SK-N-MC (cell line): Measurements from ENCODE around the gene LIMS2.

Experiments used
- EZH2 ChIP-seq: fragments of 200-600 bp; sonication (generic); IDR thresholded peaks from one replicate; pipeline ENCODE4 v1.6.1; 2017; ENCODE audit warnings: antibody characterized with exemption
- POLR2AphosphoS5 ChIP-seq: IDR thresholded peaks from 2 replicates; pipeline ENCODE4 v1.6.1; 2012; ENCODE audit warnings: mild to moderate bottlenecking, low read depth, low read length, borderline replicate concordance

- TF ChIP-seq POLR2AphosphoS5 (peak; percentile 39; the same call in 1 of the 2 replicates), EZH2 (no peak)
These were observed 26.2 kb downstream of the LIMS2 start for GRCh38 chr2:127649100-127649611.
